ENCODE data around the gene RNF135.
"Not testable (repeated sequence)": the region's sequence is repeated elsewhere in the genome, so short reads cannot be mapped to it uniquely, and the experiment has no call there.

The RNF135 gene

GRCh38 chr17:30956764-30957374, 14.0 kb upstream of the RNF135 start:
- no peak for DNase-seq

DNA sequence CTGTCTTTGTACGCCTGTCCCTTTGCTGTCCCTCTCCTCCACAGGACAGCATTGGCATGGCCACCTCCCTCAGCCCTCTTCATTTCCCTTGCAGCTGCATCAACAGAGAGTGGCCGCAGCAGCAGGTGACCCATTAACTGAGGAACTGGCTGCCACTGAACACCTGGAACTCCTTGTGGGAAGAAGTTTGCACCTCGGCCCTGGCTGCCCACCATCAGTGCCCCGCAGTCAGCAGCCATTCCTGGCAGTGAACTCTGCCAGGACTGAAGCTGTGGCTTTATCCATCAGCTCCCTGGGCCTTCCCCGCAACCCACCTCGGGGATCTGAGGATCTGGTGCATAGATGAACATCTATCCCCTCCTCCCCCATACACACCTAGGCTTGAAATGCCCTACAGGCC, 13.1 kb upstream of the RNF135 start:
- no peak for DNase-seq

- no peak for DNase-seq
These were observed 12.7 kb upstream of the RNF135 start for GRCh38 chr17:30958187-30958586.

GRCh38 chr17:30961209-30962188, 9.3 kb upstream of the RNF135 start:
- DNase-seq, result no peak

GRCh38 chr17:30964312-30964711, 6.5 kb upstream of the RNF135 start:
- DNase-seq, result not testable (repeated sequence)

DNA sequence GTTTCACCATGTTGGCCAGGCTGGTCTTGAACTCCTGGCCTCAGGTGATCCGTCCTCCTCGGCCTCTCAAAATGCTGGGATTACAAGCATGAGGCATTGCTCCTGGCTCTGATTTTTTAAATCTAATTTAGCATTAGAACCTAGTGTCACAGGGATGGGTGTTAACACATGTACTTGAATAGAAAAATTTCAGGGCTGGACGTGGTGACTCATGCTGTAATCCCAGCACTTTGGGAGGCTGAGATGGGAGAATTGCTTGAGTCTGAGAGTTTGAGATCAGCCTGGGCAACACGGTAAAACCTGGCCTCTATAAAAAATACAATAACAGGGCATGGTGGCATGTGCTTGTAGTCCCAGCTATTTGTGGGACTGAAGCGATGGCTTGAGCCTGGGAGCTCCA, 6.0 kb upstream of the RNF135 start:
- no peak for DNase-seq

GRCh38 chr17:30965686-30966085, 5.2 kb upstream of the RNF135 start:
- no peak for DNase-seq

GRCh38 chr17:30967911-30968310, 2.9 kb upstream of the RNF135 start:
- not testable (repeated sequence) for DNase-seq

GRCh38 chr17:30969989-30970830, 629 bp upstream of the RNF135 start:
- peak; percentile 37 to 70 (median 67) for DNase-seq

GRCh38 chr17:30975042-30975820, 4.4 kb downstream of the RNF135 start:
- no peak for DNase-seq

DNA sequence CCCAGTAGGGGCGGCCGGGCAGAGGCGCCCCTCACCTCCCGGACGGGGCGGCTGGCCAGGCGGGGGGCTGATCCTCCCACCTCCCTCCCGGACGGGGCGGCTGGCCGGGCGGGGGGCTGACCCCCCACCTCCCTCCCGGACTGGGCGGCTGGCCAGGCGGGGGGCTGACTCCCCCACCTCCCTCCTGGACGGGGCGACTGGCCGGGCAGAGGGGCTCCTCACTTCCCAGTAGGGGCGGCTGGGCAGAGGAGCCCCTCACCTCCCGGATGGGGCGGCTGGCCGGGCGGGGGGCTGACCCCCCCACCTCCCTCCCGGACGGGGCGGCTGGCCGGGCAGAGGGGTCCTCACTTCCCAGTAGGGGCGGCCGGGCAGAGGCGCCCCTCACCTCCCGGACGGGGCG, 9.1 kb downstream of the RNF135 start:
- DNase-seq, result not testable (repeated sequence)

GRCh38 chr17:30981531-30982519, 11.0 kb downstream of the RNF135 start:
- DNase-seq, result no peak

GRCh38 chr17:30982855-30983254, 12.0 kb downstream of the RNF135 start:
- DNase-seq, result no peak

DNA sequence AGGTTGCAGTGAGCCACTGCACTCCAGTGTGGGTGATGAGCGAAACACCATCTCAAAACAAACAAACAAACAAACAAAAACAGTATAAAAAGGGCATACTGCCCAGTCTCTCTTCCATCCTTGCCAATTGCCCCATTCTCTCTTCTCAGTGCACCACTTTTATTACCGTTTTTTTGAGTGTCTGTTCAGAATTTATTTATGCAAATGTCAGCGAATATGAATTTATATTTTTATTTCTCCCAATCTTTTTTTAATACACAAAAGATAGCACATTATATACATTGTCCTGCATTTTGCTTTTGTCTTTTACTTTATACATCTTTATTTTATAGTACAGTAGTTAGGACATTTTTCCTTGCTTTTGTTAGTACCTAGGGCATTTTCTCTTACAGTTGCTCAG, 19.6 kb downstream of the RNF135 start:
- DNase-seq, result no peak

GRCh38 chr17:30992551-30992950, 21.7 kb downstream of the RNF135 start:
- no peak for DNase-seq

- DNase-seq, result no peak
These were observed 24.5 kb downstream of the RNF135 start for GRCh38 chr17:30995347-30995746.

- DNase-seq, result no peak
These were observed 25.6 kb downstream of the RNF135 start for GRCh38 chr17:30996486-30996885.

DNA sequence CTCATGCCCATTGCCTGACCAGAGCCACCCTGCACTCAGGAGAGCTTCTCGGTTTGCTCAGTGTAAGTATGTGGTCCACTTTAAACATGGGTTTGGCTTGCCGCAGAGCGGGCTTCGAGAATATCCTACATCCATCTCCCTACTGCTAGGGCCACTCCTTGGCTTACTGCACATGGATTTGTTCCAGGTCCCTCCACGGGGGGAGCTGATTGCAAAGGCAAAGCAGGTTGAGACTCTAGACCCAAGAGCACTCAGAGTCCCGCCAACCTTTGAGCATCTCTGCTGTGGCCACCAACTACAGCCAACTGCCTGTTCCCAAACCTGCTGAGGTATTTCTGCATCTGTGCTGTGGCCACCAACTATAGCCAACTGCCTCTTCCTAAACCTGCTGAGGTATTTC, 26.4 kb downstream of the RNF135 start:
- no peak for DNase-seq

- peak in 1 of 3 experiments; percentile 9 for DNase-seq
These were observed 27.0 kb downstream of the RNF135 start for GRCh38 chr17:30997842-30998241.

DNA sequence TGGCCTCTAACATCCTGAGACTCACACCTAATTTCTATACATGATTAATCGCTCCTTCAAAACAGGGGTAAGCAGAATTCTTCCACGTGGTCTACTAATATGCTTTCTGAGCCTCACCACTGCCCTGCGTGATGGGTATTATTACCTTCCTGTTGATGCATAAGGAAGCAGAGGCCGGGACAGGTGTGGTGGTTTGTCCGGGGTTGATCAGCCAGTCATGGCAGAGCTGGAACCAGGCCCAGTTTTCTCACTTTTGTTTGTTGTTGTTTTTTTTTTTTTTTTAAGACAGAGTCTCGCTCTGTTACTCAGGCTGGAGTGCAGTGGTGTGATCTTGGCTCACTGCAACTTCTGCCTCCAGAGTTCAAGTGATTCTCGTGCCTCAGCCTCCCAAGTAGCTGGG, 31.2 kb downstream of the RNF135 start:
- no peak for DNase-seq

DNA sequence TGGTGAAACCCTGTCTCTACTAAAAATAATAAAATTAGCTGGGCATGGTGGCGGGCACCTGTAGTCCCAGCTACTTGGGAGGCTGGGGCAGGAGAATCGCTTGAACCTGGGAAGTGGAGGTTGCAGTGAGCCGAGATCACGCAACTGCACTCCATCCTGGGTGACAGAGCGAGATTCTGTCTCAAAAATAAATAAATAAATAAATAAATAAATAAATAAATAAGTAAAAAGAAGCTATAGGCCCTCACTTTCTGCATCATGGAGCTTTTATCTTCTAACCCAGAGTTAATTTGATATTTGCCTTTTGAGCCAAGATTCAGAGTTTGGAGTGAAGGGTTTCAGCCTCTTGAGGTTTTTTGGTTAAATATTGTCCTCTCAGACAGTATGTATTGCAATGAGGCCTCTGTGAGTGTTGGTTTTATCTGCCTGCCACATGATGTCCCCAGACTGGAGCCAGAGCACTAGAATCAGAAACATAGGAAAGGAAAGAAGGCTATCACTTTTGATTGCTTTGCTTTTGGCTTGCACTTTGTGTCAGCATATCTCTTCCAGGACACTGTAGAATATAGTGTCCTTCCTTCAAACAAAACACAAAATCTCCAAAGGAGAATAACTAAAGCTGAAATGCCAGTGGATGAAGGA, 32.5 kb downstream of the RNF135 start:
- no peak for DNase-seq

Data from NCI-H1417 (cell line).